ENCODE data around the gene FN3KRP. TPM values are rescaled to one million over a fixed set of nuclear protein-coding genes. Genes with fewer than 3 reads are reported as not detected.

Gene FN3KRP
- total and polyA plus RNA-seq, 9 donors, result 9.9 to 51.5 (median 39.0) TPM

DNA sequence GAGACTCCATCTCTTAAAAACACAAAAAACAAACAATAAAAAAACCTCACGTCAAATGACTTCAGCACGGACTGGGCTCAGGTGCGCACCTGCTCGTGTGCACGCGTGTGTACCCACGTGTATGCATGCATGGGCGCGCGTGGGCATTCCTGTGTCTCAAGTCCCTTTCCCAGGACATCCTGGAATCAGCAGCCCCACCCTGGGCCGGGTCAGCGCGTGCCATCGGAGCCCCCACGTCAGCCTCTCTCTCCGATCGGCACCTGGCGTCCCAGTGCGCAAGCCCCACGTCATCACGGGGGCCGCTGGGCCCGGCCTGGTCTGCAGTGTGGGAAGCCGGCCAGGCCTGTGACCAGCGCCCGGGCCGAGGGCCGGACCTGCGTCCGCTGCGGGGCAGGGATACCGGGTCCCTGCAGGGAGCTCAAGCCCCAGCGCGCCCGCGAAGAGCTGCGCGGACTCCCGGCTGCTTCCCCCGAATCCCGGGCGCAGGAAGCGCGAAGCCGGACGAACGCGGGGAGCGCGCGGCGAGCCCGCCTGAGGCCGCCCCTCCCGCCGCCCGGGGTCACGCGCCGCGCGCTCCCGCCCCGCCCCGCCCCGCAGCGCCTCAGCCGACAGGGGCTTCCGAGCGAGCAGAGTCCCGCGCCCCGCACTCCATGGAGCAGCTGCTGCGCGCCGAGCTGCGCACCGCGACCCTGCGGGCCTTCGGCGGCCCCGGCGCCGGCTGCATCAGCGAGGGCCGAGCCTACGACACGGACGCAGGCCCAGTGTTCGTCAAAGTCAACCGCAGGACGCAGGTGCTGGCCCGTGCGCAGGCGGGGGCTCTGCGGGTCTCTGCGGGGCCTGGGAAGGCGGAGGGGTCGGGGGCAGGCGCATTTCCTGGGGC is 18.7 kb downstream of the FN3KRP start, which contains the start of gene FN3K:
FN3K (plus strand) TSS at position 629 of the 880 bp plus-strand sequence; CDS start at position 651, 22 bp downstream.
- Histone ChIP-seq H3K27me3 (no peaks in the 10 kb centered on the region), H3K36me3 (no peaks in the 10 kb centered on the region), H3K4me3 (peak within 1 kb of the TSS; percentile 91), H3K9me3 (no peaks in the 10 kb centered on the region), H3K27ac (peak within 1 kb of the TSS; percentile 50 to 77), H3K4me1 (ENCODE audit: insufficient read depth) (peaks cover 11% of the 10 kb centered on the region)
- TF ChIP-seq, protein P1, sequence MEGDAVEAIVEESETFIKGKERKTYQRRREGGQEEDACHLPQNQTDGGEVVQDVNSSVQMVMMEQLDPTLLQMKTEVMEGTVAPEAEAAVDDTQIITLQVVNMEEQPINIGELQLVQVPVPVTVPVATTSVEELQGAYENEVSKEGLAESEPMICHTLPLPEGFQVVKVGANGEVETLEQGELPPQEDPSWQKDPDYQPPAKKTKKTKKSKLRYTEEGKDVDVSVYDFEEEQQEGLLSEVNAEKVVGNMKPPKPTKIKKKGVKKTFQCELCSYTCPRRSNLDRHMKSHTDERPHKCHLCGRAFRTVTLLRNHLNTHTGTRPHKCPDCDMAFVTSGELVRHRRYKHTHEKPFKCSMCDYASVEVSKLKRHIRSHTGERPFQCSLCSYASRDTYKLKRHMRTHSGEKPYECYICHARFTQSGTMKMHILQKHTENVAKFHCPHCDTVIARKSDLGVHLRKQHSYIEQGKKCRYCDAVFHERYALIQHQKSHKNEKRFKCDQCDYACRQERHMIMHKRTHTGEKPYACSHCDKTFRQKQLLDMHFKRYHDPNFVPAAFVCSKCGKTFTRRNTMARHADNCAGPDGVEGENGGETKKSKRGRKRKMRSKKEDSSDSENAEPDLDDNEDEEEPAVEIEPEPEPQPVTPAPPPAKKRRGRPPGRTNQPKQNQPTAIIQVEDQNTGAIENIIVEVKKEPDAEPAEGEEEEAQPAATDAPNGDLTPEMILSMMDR (IDR thresholded peaks at IDR 0.05), result no peak
- peak; percentile 40 for TF ChIP-seq POLR2A (IDR thresholded peaks at IDR 0.05)
- peak; percentile 39 for TF ChIP-seq EP300 (IDR thresholded peaks at IDR 0.05)
- intact Hi-C loops (cut with DNase I), result loop anchor here in 1 of 4 donors (2.0 to 5.0 kb wide), 2 partner anchors 18 to 88 kb away; partner anchors contain the start of genes FN3KRP and WDR45B
- 2 to 5% (median 3%) methylated on average over 26 to 101 of the region's 101 CpGs for WGBS, 3 donors
- DNase-seq, result peak; percentile 78 to 90 (median 84)

DNA sequence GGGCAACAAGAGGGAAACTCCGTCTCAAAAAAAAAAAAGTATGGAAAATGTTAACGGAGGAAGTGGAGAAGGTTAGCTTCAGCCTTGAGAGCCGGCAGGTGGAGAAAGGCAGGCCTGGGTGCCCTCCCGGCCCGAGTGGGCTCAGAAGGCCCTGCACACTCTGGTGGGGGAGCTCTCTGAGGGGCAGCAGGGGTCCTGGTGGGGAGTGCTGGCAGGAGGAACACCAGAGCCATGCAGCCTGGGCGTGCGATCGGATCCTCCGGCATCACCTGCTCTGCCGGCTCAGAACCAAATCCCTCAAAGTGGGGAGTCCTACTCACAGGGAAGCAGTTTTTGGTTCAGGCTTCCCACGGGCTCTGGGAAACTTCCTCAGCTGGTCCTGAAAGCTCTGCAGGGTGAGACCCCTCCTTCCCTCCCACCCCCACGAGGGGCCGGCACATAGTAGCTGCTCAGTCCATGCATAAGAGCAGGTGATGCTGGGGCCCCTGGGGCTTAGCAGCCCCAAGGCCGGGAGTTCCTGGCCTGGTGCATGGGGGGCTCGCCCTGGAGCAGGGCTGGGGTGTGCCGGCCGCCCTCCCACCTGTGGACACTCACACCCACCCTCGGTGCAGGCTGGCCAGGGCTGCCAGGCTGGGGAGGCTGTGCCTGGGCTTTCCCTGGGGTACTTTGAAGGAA is 20.1 kb downstream of the FN3KRP start:
- H3K4me3 ChIP-seq, result peak overlapping the region; percentile 91
- 82 to 88% (median 86%) methylated on average over 17 to 18 of the region's 18 CpGs for WGBS, 3 donors
- peak overlapping the region in 1 of 2 donors; percentile 39 for H3K27ac ChIP-seq
- no peak for TF ChIP-seq EP300 (IDR thresholded peaks at IDR 0.05)
- TF ChIP-seq, protein P1 (IDR thresholded peaks at IDR 0.05), result no peak
- TF ChIP-seq POLR2A (IDR thresholded peaks at IDR 0.05), result no peak
- intact Hi-C loops (cut with DNase I), result loop anchor here in 1 of 4 donors (5.0 kb wide), 1 partner anchor 89 kb away; the partner anchor contains the start of gene WDR45B
- peaks cover 0 to 8% of the 10 kb centered on the region in 2 donors for H3K9me3 ChIP-seq
- DNase-seq, result no peak
- no peaks in the 10 kb centered on the region for H3K36me3 ChIP-seq
- no peaks in the 10 kb centered on the region for H3K27me3 ChIP-seq
- H3K4me1 ChIP-seq (ENCODE audit: insufficient read depth), result peaks cover 11% of the 10 kb centered on the region

DNA sequence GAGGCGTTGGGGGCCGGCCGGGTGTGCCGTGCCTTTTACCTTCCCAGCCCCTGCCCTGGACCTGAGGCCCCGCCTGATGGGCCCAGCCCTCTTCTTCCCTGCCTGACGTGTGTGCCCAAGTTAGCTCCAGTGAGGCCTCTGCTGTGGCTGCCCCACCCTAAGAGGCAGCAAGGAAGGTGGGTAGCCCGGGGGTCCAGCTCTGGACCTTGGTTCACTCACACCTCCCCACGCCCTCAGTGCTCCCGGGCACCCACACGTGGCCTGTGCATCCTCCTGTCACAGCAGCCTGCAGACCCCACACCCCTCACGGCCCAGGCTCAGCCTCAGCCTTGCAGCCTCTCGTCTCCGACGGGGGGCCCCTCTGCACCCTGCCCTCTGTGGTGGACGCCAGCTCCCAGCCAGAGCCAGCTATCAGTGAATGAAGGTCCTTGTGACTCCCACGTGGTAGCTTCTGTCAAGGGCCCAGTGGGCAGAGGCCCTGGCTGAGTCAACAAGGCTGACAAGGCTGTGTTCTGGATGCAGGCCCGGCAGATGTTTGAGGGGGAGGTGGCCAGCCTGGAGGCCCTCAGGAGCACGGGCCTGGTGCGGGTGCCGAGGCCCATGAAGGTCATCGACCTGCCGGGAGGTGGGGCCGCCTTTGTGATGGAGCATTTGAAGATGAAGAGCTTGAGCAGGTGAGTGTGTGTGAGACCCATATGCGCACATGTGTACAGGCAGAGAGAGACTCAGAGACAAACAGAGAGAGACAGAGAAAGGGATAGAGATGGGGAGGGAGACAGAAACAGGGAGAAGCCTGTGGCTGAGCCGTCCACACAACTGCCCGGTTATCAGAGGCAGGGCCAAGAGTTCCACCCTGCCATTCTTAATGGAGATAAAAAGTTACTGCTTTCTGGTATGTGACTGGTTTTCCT is 21.7 kb downstream of the FN3KRP start:
- WGBS, 3 donors, result 43 to 55% (median 48%) methylated on average over 25 to 26 of the region's 26 CpGs
- TF ChIP-seq, protein P1 (IDR thresholded peaks at IDR 0.05), result no peak
- no peak for TF ChIP-seq POLR2A (IDR thresholded peaks at IDR 0.05)
- no peak for TF ChIP-seq EP300 (IDR thresholded peaks at IDR 0.05)
- peak overlapping the region; percentile 17 to 32 for H3K27ac ChIP-seq
- H3K4me1 ChIP-seq (ENCODE audit: insufficient read depth), result peaks cover 11% of the 10 kb centered on the region
- no peak overlapping the region for H3K4me3 ChIP-seq
- no peaks in the 10 kb centered on the region for H3K27me3 ChIP-seq
- intact Hi-C loops (cut with DNase I), result loop anchor here in 1 of 4 donors (5.0 kb wide), 1 partner anchor 91 kb away; the partner anchor contains the start of gene WDR45B
- peak; percentile 62 to 81 (median 79) for DNase-seq
- peaks cover 0 to 8% of the 10 kb centered on the region in 2 donors for H3K9me3 ChIP-seq
- H3K36me3 ChIP-seq, result no peaks in the 10 kb centered on the region

All from ovary (tissue), 9 donors.